Measurements from ENCODE around the gene TJP1.
"Not testable (repeated sequence)": the region's sequence is repeated elsewhere in the genome, so short reads cannot be mapped to it uniquely, and the experiment has no call there.

The TJP1 gene

DNA sequence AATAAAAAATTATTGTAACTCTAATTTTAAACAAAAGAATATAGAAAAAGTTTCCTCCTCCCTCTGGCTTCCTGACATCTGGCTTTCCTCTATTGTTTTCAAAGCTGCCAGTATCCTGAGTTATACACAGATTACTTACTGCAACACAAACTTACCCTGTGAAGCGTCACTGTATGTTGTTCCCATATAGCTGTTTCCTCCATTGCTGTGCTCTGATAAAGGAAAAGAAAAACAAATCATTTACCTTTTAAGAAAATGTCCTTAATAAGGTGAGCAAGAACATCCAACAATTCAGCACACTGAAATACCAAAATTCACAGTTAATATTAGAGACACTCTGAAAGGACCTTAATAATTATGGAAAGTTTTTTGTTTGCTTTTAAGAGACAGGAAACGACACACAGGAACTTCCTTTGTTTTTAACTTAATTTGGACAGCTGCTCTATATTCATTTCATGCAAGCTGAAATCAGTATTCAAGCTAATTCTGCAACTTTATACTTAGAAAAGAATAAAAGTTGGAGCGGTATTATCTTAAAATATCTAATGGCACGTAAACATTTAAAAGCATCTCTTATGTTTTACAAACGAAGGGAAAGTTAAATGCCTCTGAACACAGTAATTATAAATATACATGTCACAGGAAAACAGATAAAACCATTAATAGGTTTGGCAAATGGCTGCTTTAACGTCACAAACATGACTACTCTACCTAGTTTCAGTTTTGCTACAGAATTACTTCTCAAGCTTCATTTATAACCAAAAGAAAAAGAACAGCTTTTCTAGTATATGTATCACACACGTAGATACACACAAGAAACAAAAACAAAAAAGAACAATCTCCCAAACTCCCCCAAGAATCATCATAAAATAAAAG is 21.5 kb downstream of the TJP1 start:
- DNase-seq (ENCODE audit: low read depth in 2 of 2): no peak

DNA sequence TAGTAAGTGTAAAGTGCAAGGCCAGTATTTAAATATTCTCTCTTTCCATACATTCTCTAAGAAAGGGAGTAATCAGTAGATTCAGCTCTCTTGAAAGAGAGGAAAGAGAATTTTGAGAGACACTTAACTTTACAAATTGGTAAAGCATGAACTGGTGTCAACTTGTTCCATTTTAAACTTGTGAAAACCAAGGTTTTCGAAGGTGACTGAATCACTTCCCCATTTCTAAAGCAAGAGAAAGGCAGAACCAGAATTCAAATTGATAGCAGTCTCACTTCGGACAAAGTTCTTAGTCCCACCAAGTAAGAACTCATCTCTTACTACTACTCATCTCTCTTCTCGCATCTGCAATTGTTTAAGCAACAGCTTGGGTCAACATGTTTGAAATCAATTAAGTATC is 22.4 kb downstream of the TJP1 start:
- DNase-seq (ENCODE audit: low read depth in 2 of 2): no peak

DNA sequence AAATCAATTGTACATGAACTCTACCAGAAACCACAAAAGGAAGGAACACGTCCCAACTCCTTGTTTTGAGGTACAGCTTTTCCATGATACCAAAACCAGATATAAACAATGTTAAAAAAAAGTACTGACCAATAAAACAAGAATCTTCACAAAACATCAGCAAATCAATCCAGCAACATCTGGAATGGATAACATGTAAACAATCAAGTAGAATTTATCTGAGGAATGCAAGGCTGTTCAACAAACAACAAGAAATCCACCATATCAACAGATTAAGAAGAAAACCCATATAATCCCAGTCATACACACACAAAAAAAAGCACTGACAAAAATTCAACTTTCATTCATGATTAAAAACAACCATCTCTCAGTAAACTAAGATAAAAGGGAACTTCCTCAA is 26.7 kb downstream of the TJP1 start:
- DNase-seq (ENCODE audit: low read depth in 2 of 2): no peak

DNA sequence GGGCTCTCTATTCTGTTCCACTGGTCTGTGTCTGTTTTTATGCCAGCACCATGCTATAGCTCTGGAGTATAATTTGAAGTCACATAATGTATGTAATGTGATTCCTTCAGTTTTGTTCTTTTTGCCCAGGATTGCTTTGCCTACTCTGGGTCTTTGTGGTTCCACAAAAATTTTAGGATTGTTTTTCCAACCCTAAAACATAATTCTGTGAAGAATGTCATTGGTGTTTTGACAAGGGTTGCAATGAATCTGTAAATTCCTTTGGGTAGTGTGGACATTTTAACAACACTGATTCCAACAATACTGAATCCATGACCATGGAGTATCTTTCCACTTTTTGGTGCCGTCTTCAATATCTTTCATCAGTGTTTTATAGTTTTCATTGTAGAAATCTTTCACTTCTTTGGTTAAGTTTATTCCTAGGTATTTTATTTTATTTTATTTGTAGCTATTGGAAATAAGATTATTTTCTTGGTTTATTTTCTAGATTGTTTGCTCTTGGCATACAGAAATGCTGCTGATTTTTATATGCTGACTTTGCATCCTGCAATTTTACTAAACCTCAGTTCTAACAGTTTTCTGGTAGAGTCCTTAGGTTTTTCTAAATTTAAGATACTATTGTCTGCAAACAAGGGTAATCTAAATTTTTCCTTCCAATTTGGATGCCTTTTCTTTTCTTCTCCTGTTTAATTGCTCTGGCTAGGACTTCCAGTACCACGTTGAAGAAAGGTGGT is 29.7 kb downstream of the TJP1 start:
- no peak for DNase-seq (ENCODE audit: low read depth in 2 of 2)

DNA sequence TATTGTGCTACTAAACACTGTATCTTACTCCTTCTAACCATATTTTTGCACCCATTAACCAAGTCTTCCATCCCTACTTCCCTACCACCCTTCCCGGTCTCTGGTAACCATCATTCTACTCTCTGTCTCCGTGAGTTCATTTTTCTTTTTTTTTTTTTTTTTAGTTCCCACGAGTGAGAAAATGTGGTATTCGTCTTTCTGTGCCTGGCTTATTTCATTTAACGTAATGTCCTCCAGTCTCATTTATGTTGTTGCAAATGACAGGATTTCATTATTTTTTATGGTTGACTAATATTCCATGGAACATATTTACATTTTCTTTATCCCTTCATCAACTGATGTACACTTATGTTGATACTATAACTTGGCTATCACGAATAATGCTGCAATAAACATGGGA is 31.7 kb downstream of the TJP1 start:
- DNase-seq (ENCODE audit: low read depth in 2 of 2): no peak

DNA sequence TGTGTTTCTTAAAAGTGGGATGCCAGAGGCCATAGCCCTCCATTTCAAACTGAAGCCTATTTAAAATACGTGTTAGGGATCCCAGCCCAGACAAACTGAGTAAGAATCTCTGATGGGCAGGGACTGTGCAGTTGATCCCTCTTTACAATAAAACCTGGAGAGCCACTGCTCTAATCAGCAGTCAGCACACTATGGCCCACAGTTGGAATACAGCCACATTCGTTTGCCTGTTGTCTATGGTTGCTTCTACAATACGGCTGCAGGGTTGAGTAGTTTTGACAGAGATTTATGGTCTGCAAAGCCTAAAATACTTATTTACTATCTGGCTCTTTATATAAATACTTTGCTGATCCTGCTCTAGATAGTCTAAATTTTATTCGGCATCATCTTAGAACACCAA is 32.4 kb downstream of the TJP1 start:
- DNase-seq (ENCODE audit: low read depth in 2 of 2): no peak

DNA sequence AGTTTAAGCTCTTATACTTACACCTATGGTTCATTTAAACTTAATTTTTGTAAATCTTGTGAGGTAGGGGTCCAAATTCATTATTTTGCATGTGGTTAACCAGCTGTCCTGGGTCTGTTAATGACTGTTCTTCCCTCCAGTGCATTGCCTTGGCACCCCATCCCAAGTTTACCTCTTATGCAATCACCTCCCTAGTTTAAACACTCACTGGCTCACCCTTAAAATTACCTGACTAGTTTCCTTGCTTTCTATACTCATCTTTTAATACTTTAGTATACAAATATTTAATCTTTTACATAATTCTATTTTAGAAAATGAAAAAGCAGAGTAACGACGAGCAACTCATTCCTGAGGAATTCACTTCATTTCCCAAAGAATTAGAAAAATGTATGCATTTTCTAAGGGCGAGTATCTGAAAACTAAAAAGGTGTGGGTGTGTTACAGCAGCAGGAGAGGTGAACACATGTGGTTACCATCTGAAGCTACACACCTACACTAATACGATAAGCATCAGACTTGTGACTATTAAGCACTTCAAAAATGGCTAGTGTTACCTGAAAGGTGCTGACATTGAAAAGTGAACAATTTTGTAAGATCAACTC is 33.7 kb downstream of the TJP1 start:
- no peak for DNase-seq (ENCODE audit: low read depth in 2 of 2)

DNA sequence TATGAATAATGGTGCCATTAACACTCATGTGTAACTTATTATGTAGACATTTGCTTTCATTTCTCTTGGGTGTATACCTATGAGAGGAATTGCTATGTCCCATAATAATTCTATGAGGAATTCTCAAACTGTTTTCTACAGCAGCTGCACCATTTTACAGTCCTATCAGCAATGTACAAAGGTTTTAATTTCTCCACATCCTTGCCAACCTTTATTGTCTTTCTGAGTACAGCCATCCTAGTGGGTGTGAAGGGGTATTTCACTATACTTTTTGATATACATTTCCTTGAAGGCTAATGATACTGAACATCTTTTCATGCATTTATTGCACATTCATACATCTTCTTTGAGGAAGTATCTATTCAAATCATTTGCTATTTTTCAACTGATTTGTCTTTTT is 34.5 kb downstream of the TJP1 start:
- DNase-seq (ENCODE audit: low read depth in 2 of 2): no peak

DNA sequence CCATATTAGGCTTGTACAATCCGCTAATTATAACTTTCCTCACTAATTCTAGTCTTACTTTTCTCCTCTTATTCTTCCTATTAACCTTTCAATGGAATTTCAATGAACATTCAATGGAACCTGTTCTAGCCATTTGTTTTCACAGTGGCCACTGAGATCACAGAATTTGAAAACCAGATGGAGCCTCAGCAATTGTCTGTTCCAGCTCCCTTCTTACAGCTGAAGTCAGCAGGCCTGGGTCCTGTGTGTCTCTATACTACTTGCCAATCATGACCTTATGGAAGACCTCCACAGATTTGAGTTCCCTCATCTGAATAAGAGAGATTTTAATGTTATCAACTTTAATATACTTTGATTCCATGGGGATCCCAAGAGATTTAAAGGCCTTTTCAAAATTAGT is 36.6 kb downstream of the TJP1 start:
- no peak for DNase-seq (ENCODE audit: low read depth in 2 of 2)

DNA sequence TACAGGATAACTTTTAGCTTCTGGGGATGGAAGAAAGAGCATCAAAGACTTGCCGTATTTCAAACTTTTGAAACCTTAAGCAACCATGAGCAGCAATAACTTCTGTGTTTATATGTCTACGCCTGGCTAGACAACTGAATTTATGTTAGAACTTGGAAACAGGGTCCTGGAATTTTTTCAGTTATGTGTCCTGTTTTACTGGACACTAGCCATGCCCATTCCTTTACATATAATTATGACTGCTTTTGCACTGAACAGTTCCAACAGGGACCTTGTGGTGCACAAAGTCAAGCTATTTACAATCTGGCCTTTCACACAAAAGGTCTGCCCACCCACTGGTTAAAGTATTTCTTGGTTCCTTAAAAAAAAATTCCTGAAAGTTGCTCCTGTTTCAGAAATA is 37.1 kb downstream of the TJP1 start:
- no peak for DNase-seq (ENCODE audit: low read depth in 2 of 2)

DNA sequence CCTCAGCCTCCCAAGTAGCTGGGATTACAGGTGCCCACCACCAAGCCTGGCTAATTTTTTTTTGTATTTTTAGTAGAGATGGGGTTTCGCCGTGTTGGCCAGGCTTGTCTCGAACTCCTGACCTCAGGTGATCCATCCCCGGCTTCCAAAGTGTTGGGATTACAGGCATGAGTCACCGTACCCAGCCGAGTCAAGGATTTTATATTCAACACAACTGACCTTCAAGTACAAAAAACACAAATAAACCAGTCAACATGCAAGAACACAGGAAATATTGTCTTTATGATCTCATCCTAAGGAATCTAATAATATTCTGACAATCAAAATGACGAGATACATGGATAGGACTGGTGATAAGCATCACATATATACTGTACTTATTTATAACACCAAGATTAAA is 37.9 kb downstream of the TJP1 start:
- DNase-seq (ENCODE audit: low read depth in 2 of 2): no peak

DNA sequence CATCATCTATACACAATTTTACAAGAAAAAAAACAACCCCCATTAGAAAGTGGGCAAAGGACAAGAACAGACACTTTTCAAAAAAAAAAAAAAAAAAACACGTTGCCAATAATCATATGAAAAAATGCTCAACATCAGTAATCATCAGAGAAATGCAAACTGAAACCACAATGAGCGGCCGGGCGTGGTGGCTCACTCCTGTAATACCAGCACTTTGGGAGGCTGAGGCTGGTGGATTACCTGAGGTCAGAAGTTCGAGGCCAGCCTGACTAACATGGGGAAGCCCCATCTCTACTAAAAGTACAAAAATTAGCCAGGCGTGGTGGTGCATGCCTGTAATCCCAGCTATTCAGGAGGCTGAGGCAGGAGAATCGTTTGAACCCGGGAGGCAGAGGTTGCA is 39.5 kb downstream of the TJP1 start:
- DNase-seq (ENCODE audit: low read depth in 2 of 2): not testable (repeated sequence)

DNA sequence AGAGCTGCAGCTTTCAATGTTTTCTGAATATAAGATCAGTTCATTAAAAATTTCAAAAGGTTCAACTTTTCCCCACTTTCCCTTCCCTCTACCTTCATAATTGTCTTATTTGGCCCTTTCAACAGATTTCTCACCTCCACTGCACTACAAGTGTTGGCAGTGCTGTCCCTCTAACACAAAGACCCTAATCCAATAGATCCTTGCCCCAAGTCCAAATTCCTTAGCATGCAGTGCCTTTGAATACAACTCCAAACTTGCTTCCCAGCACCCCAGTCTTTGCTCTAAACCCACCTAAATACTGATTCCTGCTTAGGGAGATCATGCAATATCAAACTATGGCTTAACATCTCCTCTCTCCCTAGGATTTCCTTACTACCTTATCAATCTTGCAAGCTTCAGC is 43.9 kb downstream of the TJP1 start:
- no peak for DNase-seq (ENCODE audit: low read depth in 2 of 2)

DNA sequence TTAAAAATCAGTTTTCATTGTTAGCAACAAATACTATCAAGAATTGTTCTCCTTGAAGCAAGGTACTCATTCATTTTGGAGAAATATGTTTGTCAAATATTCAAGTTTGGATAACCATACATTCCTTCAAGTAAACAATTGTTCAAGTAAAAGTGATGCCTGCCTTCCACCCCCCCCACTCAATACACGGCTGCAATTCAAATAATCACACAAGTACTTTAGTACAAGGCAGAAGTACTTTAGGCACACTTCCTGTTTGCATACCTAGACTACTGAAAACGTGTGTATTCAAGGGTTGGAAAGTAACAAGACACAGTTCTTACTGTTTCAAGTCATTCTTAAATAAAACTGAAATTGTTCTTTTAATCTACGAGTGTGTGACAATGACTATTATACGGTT is 45.4 kb downstream of the TJP1 start:
- DNase-seq (ENCODE audit: low read depth in 2 of 2): no peak

DNA sequence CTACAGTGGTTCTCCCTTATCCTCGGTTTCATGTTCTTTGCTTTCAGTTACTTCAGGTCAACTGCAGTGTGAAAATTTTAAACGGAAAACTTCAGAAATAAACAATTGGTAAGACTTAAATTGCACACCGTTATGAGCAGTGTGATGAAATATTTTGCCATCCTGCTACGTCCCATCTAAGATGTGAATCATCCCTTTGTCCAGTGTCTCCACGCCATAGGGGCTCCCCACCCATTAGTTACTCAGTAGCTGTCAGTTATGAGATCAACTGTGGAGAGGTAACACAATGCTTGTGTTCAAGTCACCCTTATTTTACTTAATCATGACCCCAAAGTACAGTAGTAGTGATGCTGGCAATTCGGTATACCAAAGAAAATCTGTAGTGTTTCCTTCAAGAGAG is 47.4 kb downstream of the TJP1 start:
- no peak for DNase-seq (ENCODE audit: low read depth in 2 of 2)

DNA sequence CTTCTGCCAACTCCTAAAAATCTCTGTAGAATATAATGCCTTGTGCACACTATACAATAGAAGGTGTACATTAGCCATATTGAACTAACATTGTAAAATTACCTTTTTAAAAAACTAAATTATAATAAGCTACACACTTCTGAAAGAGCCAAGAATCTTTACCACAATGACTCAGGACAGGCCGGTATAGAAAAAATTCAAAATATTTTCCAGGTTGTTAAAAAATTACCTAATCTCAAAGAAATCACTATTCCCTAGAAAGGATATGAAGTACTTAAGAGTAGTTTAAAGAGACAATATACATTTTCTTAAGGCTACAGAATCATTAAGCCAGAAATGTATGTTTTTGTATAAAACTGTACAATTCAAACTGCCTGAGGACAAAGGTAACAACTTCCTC is 48.5 kb downstream of the TJP1 start:
- DNase-seq (ENCODE audit: low read depth in 2 of 2): no peak

DNA sequence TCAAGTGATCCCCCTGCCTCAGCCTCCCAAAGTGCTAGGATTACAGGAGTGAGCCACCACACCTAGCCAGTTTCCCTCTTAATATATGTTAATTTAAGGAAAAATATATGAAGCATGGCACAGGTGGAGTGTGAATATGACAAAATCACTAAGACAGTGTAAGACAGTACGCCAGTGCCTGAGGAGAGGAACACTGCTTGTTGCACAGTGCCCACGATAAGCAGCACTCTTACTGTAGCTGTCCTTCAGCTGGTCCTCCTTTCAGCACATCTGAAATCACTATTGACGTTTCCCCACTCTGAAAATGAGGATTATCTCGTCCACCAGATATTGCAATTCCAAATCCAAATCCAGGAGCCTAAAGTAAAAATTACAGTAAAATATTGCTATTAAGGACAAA is 49.3 kb downstream of the TJP1 start:
- DNase-seq (ENCODE audit: low read depth in 2 of 2): no peak

DNA sequence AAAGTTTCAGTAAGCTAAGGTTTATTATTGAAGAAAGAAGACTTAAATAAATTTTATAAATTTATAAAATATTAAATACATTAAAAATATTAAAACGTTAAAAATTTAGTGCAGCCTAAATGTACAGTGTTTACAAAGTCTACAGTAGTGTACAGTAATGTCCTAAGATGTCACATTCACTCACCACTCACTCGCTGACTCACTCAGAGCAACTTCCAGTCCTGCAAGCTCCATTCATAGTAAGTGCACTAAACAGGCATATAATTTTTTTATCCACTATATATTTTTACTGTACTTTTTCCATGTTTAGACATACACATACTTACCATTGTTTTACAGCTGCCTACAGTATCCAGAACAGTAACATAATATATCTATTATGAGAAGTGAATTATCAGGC is 51.5 kb downstream of the TJP1 start:
- DNase-seq (ENCODE audit: low read depth in 2 of 2): no peak

DNA sequence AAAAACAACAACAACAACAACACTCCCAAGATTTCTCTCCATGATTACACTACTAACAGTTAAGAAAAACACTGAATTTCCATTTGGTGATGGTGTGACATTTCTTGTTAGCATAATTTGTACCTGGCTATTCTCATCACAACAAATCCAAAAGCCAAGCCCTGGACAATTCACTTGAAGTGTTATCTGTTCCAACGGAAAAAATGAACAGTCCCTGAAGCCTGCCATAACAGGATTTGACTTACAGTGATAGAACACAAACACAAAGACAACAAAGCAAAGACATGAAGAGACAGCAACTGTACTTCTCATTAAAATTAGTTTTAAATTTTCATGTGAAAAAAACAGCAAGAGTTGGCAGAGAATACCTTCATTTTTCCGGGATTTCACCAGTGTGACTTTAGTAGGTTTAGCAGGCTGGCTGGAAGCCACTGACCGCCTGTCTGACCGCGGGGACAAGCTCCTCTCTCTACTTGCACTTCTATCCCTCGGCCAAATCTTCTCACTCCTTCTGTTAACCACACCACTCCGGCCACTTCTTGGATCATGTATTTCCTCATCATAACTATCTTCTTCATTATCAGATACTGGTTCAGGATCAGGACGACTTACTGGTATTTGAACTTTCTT is 56.3 kb downstream of the TJP1 start:
- DNase-seq (ENCODE audit: low read depth in 2 of 2): no peak

DNA sequence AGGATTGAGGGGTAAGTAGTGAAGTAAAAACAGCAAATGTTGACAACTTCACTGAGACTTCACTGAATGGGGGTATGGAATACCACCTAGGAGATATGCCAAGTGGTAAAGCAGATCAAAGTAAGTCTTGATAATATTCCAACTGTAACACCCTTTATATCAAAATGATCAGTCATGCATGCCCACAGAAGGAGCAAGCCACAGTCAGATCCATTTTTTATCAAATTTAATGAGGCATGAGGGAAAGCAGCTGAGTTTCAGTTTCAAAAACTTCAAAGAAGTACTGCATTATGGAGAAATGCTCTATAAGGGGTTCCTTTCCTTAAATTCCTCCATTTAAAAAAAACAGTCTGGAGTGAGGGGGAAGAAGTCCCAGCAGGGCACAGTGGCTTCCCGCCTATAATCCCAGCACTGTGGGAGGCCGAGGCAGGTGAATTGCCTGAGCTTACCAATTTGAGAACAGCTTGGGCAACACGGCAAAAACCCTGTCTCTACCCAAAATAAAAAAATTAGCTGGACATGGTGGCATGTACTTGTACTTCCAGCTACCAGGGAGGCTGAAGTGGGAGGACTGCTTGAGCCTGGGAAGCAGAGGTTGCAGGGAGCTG is 56.9 kb downstream of the TJP1 start:
- no peak for DNase-seq (ENCODE audit: low read depth in 2 of 2)

DNA sequence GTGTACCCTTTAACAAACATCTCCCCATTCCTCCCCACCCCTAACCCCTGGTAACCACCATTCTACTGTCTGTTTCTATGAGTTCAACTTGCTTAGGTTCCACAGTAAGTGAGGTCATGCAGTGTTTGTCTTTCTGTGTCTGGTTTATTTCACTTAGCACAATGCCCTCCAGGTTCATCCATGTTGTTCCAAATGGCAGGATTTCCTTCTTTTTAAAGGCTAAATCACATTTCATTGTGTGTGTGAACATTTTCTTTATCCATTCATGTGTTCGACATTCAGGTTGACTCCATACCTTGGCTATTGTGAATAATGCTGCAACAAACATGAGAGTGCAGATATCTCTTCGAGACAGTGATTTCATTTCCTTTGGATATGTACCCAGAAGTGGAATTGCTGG is 62.7 kb downstream of the TJP1 start:
- no peak for DNase-seq (ENCODE audit: low read depth in 2 of 2)
